HepG2 (cell line): ENCODE data around the gene BRMS1. TPM values are rescaled to one million over a fixed set of nuclear protein-coding genes. Genes with fewer than 3 reads are reported as not detected.

ENCODE experiments used
- AGO1 ChIP-seq: fragments of 200-400 bp; formaldehyde crosslinking; IDR thresholded peaks from 2 replicates; pipeline ENCODE4 v1.6.1; 2017; ENCODE audit warnings: mild to moderate bottlenecking, low read depth, low read length, moderate library complexity; ENCODE audit not compliant: poor library complexity, severe bottlenecking
- AHDC1 ChIP-seq: sonication (generic); formaldehyde crosslinking; IDR thresholded peaks from 2 replicates; pipeline ENCODE4 v1.5.1; 2020; ENCODE audit warnings: mild to moderate bottlenecking, missing genetic modification reagents, borderline replicate concordance
- ATF7 ChIP-seq, 2 experiments: fragments of 450-650 bp in 1 of 2; sonication (generic) in 1 of 2; formaldehyde crosslinking in 1 of 2; IDR thresholded peaks; 2 replicates each; pipeline versions ENCODE4 v1.4.0 to v1.6.1; 2016 to 2020; ENCODE audit warnings: antibody characterized with exemption in 1 of 2, mild to moderate bottlenecking in 1 of 2, missing genetic modification reagents in 1 of 2
- HOXA5 ChIP-seq: sonication (generic); formaldehyde crosslinking; IDR thresholded peaks from 2 replicates; pipeline ENCODE4 v1.4.0; 2020; ENCODE audit warnings: missing genetic modification reagents
- REPIN1 ChIP-seq: sonication (generic); formaldehyde crosslinking; IDR thresholded peaks from 2 replicates; pipeline ENCODE4 v1.8.0; 2022; ENCODE audit warnings: missing genetic modification reagents, low read depth, mild to moderate bottlenecking, borderline replicate concordance
- REXO4 ChIP-seq: sonication (generic); formaldehyde crosslinking; IDR thresholded peaks from 2 replicates; pipeline ENCODE4 v1.8.0; 2022; ENCODE audit warnings: missing genetic modification reagents, mild to moderate bottlenecking, borderline replicate concordance
- SKI ChIP-seq: fragments of 450-650 bp; IDR thresholded peaks from one replicate; pipeline ENCODE4 v1.6.1; 2018; ENCODE audit warnings: mild to moderate bottlenecking; ENCODE audit not compliant: partially characterized antibody
- SMARCE1 ChIP-seq: fragments of 450-650 bp; IDR thresholded peaks from 2 replicates; pipeline ENCODE4 v1.6.1; 2017; ENCODE audit warnings: borderline replicate concordance
- SP5 ChIP-seq: IDR thresholded peaks from 2 replicates; pipeline ENCODE4 v1.6.1; 2016; ENCODE audit warnings: low read depth, borderline replicate concordance
- STAT6 ChIP-seq: sonication (generic); formaldehyde crosslinking; IDR thresholded peaks from 2 replicates; pipeline ENCODE4 v1.4.0; 2020; ENCODE audit warnings: missing genetic modification reagents, mild to moderate bottlenecking, borderline replicate concordance
- TRIM24 ChIP-seq: sonication (generic); formaldehyde crosslinking; IDR thresholded peaks from 2 replicates; pipeline ENCODE4 v1.8.0; 2022; ENCODE audit warnings: mild to moderate bottlenecking, missing genetic modification reagents
- ZHX1 ChIP-seq: sonication (generic); formaldehyde crosslinking; IDR thresholded peaks from 2 replicates; pipeline ENCODE4 v1.8.1; 2022; ENCODE audit warnings: low read depth, mild to moderate bottlenecking, missing genetic modification reagents
- ZNF34 ChIP-seq: sonication (generic); formaldehyde crosslinking; IDR thresholded peaks from 2 replicates; pipeline ENCODE4 v1.4.0; 2020; ENCODE audit warnings: mild to moderate bottlenecking, missing genetic modification reagents, borderline replicate concordance
- ZNF367 ChIP-seq: sonication (generic); formaldehyde crosslinking; IDR thresholded peaks from 2 replicates; pipeline ENCODE4 v1.4.0; 2020; ENCODE audit warnings: missing genetic modification reagents, borderline replicate concordance
- ZNF468 ChIP-seq: sonication (generic); formaldehyde crosslinking; IDR thresholded peaks from 2 replicates; pipeline ENCODE4 v1.8.0; 2022; ENCODE audit warnings: mild to moderate bottlenecking, moderate library complexity, missing genetic modification reagents
- ZNF589 ChIP-seq: sonication (generic); formaldehyde crosslinking; conservative IDR thresholded peaks from 2 replicates; pipeline ENCODE4 v1.8.0; 2022; ENCODE audit warnings: mild to moderate bottlenecking, moderate library complexity, missing genetic modification reagents
- polyA plus RNA-seq, 8 experiments: library from polyadenylated mRNA; depleted of rRNA in 3 of 8; stranded (reverse) in 7 of 8; unstranded in 1 of 8; fragments of >200 nt; fragmentation: Illumina TruSeq in 4 of 8; extraction: Trizol in 4 of 8; gene quantifications; 2 replicates each; pipeline versions ENCODE4 v1.2.1 to v1.2.3, GENCODE V29; 2011 to 2016; ENCODE audit warnings: low read depth in 4 of 8, missing spikeins in 1 of 8, mixed read lengths in 1 of 8; ENCODE audit not compliant: insufficient read depth in 1 of 8
- total RNA-seq, 5 experiments: library from RNA; depleted of rRNA; stranded (reverse); fragments of >200 nt; fragmentation: Illumina TruSeq; extraction: Trizol; gene quantifications; 2 replicates each; pipeline ENCODE4 v1.2.3, GENCODE V29; 2016; ENCODE audit warnings: low read depth in 1 of 5

The BRMS1 gene
- total and polyA plus RNA-seq, 2 of the 13 experiments (the other 11 are each of a cell fraction or from before 2014, with no cell fraction given): 15.8 to 55.7 TPM

GRCh38 chr11:66288671-66289547, 56.0 kb downstream of the BRMS1 start, which contains the start of gene YIF1A (continued):
- peak; percentile 48; the same call in 1 of the 2 replicates for TF ChIP-seq STAT6 (CRISPR knock-in tag)
- peak; percentile 70; the same call in 1 of the 2 replicates for TF ChIP-seq ZNF34 (CRISPR knock-in tag)
- no peak for TF ChIP-seq HOXA5
- TF ChIP-seq SKI: peak; percentile 21
- no peak; the same call in 1 of the 2 replicates for TF ChIP-seq REPIN1 (CRISPR knock-in tag)
- TF ChIP-seq SMARCE1: no peak
- TF ChIP-seq TRIM24 (CRISPR knock-in tag): no peak
- TF ChIP-seq AGO1: peak; percentile 53
- TF ChIP-seq ZNF367: no peak; the same call in 1 of the 2 replicates
- no peak for TF ChIP-seq SP5
- TF ChIP-seq ZNF468: no peak
- TF ChIP-seq REXO4 (CRISPR knock-in tag): no peak
- TF ChIP-seq AHDC1 (CRISPR knock-in tag): no peak
- peak; percentile 70; the same call in 1 of the 2 replicates for TF ChIP-seq ZHX1
- TF ChIP-seq ATF7 (IDR thresholded peaks at IDR 0.05): peak; percentile 88
- peak; percentile 99 for TF ChIP-seq ATF7 (CRISPR knock-in tag; IDR thresholded peaks at IDR 0.05)
- no peak; the same call in 1 of the 2 replicates for TF ChIP-seq ZNF589 (CRISPR knock-in tag)
